Lower leg skin (tissue), 4 donors: ENCODE results near the gene TCL1B. TPM values are rescaled to one million over a fixed set of nuclear protein-coding genes. Genes with fewer than 3 reads are reported as not detected.

Experiments
- DNase-seq, 2 donors: peaks; one replicate each; pipeline ENCODE4 v3.0.0-alpha.2; 2019; ENCODE audit warnings: low spot score in 2 of 2
- H3K4me3 ChIP-seq: fragments of 200-600 bp; sonication (generic); 2 replicates; pipeline ENCODE4 v1.5.1; 2017; ENCODE audit warnings: mild to moderate bottlenecking, low read depth; ENCODE audit not compliant: poor library complexity, severe bottlenecking
- CTCF ChIP-seq, 3 donors: fragments of 450-650 bp; IDR thresholded peaks; one replicate each; pipeline ENCODE4 v1.5.1; 2016; ENCODE audit warnings: antibody characterized with exemption in 3 of 3, mild to moderate bottlenecking in 3 of 3, moderate library complexity in 2 of 3
- POLR2A ChIP-seq, 2 donors: fragments of 450-650 bp; IDR thresholded peaks; one replicate each; pipeline ENCODE4 v1.6.1; 2016 to 2017; ENCODE audit warnings: antibody characterized with exemption in 2 of 2, mild to moderate bottlenecking in 1 of 2, moderate library complexity in 1 of 2
- WGBS, 2 donors: methylation state at CpG; one replicate each; pipeline ENCODE4 v1.1.5; 2018; 5-methylcytosine and 5-hydroxymethylcytosine counted together
- intact Hi-C: fragments of 100-400 bp; cut with DNase I; formaldehyde crosslinking; loops from one replicate; pipeline ENCODE4 v1.15.0; 2023; ENCODE audit warnings: low total_unique reads
- total RNA-seq, 4 donors: library from RNA; depleted of rRNA; stranded (reverse); fragments of >200 nt; gene quantifications; one replicate each; pipeline ENCODE4 v1.1.0, GENCODE V29; 2016

TCL1B gene
- total RNA-seq, 4 donors from 2014 or later, result not detected

GRCh38 chr14:95674613-95675012 lies 11.6 kb upstream of the TCL1B start:
- TF ChIP-seq POLR2A (IDR thresholded peaks at IDR 0.05) (no peak), CTCF (IDR thresholded peaks at IDR 0.05) (no peak)
- intact Hi-C loops, result no loop called here
- 87 to 90% methylated on average over 4 of the region's 4 CpGs for WGBS, 2 donors
- DNase-seq, result peak in 1 of 2 donors; percentile 57
- H3K4me3 ChIP-seq, result no peak overlapping the region

- intact Hi-C loops, result no loop called here
- WGBS, 2 donors, result 70 to 73% methylated on average over 4 of the region's 4 CpGs
- TF ChIP-seq POLR2A (IDR thresholded peaks at IDR 0.05) (no peak), CTCF (IDR thresholded peaks at IDR 0.05) (no peak)
- DNase-seq, result peak in 1 of 2 donors; percentile 28
- H3K4me3 ChIP-seq, result no peak overlapping the region
Measured at GRCh38 chr14:95675486-95675885, 10.7 kb upstream of the TCL1B start.

GRCh38 chr14:95677179-95677835 lies 8.9 kb upstream of the TCL1B start:
- WGBS, 2 donors, result 71 to 82% methylated on average over 4 of the region's 4 CpGs
- intact Hi-C loops, result no loop called here
- peak in 1 of 2 donors; percentile 31 for DNase-seq
- no peak overlapping the region for H3K4me3 ChIP-seq
- no peak for TF ChIP-seq POLR2A (IDR thresholded peaks at IDR 0.05)
- no peak for TF ChIP-seq CTCF (IDR thresholded peaks at IDR 0.05)

- H3K4me3 ChIP-seq, result no peak overlapping the region
- 68 to 69% methylated on average over 4 of the region's 4 CpGs for WGBS, 2 donors
- TF ChIP-seq POLR2A (IDR thresholded peaks at IDR 0.05), result no peak
- no peak for TF ChIP-seq CTCF (IDR thresholded peaks at IDR 0.05)
- intact Hi-C loops, result no loop called here
- DNase-seq, result peak in 1 of 2 donors; percentile 12
Measured at GRCh38 chr14:95679148-95679815, 6.9 kb upstream of the TCL1B start.

- 30 to 40% methylated on average over 8 of the region's 8 CpGs for WGBS, 2 donors
- no peak for TF ChIP-seq POLR2A (IDR thresholded peaks at IDR 0.05)
- TF ChIP-seq CTCF (IDR thresholded peaks at IDR 0.05), result no peak
- DNase-seq, result peak in 1 of 2 donors; percentile 74
- no peak overlapping the region for H3K4me3 ChIP-seq
- intact Hi-C loops, result no loop called here
Measured at GRCh38 chr14:95679998-95680735, 6.1 kb upstream of the TCL1B start.
